ENCODE measurements around the gene ACSS1.

Gene ACSS1

DNA sequence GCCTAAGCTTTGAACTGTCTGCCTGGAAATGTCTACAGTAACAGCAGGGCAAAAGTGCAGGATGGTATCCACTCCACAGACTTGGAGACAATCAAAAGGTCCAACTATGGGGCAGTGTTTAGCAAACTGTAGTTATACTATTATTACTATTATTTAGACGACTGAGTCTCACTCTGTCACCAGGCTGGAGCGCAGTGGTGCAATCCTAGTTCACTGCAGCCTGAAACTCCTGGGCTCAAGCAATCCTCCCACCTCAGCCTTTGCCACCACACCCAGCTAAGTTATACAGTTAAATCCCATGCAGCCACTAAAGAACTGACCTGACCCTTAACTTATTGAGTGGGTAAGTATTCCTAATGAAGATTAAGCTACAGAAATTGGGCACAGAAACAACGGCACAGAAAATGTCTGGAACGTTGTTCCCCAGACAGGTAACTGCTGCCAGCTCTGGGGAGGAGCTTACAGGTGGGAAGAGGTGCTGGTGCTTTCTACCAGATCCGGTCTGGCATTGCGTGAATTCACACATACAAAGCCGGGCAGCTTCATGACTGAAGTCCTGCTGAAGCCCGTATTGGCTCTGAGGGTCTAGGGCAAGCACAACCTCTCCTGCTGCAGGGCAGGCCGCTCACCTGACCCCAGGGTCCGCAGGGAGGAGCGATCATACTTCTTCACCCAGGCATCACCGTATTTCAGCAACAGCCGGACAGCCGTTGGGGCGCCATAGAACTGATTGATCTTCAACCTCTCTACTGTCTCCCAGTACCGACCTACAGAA is 38.4 kb downstream of the ACSS1 start:
- peaks cover 3% of the 10 kb centered on the region for H3K4me1 ChIP-seq (ENCODE audit: control insufficient read depth, low read depth, low read length)
- H2BK15ac ChIP-seq (replicated peaks; ENCODE audit: low read depth): no peak overlapping the region
- no peak overlapping the region for H3K4me2 ChIP-seq (ENCODE audit: low read length)
- H3K23ac ChIP-seq (ENCODE audit: low read length): no peak overlapping the region
- no peaks in the 10 kb centered on the region for H3K36me3 ChIP-seq (ENCODE audit: control insufficient read depth, insufficient read depth, low read length)
- H3K18ac ChIP-seq (ENCODE audit: low read length): no peak overlapping the region
- H3K4ac ChIP-seq (ENCODE audit: low read depth, low read length): no peak overlapping the region
- WGBS (ENCODE audit: extremely low coverage, insufficient coverage, low lambda C conversion rate): no CpG with 5 or more reads among the region's 16 CpGs
- no peak for DNase-seq
- no peak overlapping the region for H4K8ac ChIP-seq (ENCODE audit: low read depth, low read length)
- no peak overlapping the region for H3K4me3 ChIP-seq (ENCODE audit: low read length)
- H3K79me1 ChIP-seq (ENCODE audit: low read length): no peaks in the 10 kb centered on the region
- H3K9ac ChIP-seq (ENCODE audit: low read length): no peak overlapping the region
- no peak overlapping the region for H3K27ac ChIP-seq (ENCODE audit: low read depth, low read length)
- no peak overlapping the region for H2AK5ac ChIP-seq (ENCODE audit: low read length)
- H3K79me2 ChIP-seq (ENCODE audit: control insufficient read depth, insufficient read depth, low read length): no peaks in the 10 kb centered on the region
- no peaks in the 10 kb centered on the region for H3K27me3 ChIP-seq (ENCODE audit: insufficient read depth, low read length, poor library complexity)
- no peak overlapping the region for H4K5ac ChIP-seq (ENCODE audit: low read length)
- H2BK5ac ChIP-seq (ENCODE audit: low read length): no peak overlapping the region
- H2BK120ac ChIP-seq (ENCODE audit: low read depth, low read length): no peak overlapping the region
- no peak overlapping the region for H3K56ac ChIP-seq (ENCODE audit: low read length)

DNA sequence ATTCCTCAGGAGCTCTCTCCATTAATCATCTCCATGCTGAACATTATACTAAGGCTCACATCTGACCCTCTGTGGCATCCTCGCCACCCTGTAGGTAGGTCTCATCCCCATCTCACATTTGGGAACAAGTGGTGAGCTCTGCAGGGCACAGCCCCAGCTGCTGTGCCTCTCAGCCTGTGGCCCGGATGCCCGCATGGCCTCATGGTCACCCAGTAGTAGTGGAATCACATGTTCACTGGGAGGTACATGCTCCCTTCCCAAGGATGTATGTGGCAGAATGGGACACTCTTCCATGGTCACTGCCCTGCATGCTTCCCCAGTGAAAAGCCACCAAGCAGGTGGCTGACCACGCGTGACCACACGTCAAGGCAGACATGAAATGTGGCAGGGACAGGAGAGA is 39.1 kb downstream of the ACSS1 start:
- Histone ChIP-seq H4K5ac (ENCODE audit: low read length) (no peak overlapping the region), H4K8ac (ENCODE audit: low read depth, low read length) (no peak overlapping the region), H3K18ac (ENCODE audit: low read length) (no peak overlapping the region), H3K4me1 (ENCODE audit: control insufficient read depth, low read depth, low read length) (peaks cover 3% of the 10 kb centered on the region), H3K23ac (ENCODE audit: low read length) (no peak overlapping the region), H3K4me2 (ENCODE audit: low read length) (no peak overlapping the region), H2BK120ac (ENCODE audit: low read depth, low read length) (no peak overlapping the region), H3K27ac (ENCODE audit: low read depth, low read length) (no peak overlapping the region), H2AK5ac (ENCODE audit: low read length) (no peak overlapping the region), H2BK5ac (ENCODE audit: low read length) (no peak overlapping the region), H3K9ac (ENCODE audit: low read length) (no peak overlapping the region), H3K56ac (ENCODE audit: low read length) (no peak overlapping the region), H2BK15ac (replicated peaks; ENCODE audit: low read depth) (no peak overlapping the region), H3K4ac (ENCODE audit: low read depth, low read length) (no peak overlapping the region), H3K79me2 (ENCODE audit: control insufficient read depth, insufficient read depth, low read length) (no peaks in the 10 kb centered on the region), H3K36me3 (ENCODE audit: control insufficient read depth, insufficient read depth, low read length) (no peaks in the 10 kb centered on the region), H3K27me3 (ENCODE audit: insufficient read depth, low read length, poor library complexity) (no peaks in the 10 kb centered on the region), H3K4me3 (ENCODE audit: low read length) (no peak overlapping the region), H3K79me1 (ENCODE audit: low read length) (no peaks in the 10 kb centered on the region)
- no peak for DNase-seq
- no CpG with 5 or more reads among the region's 6 CpGs for WGBS (ENCODE audit: extremely low coverage, insufficient coverage, low lambda C conversion rate)

DNA sequence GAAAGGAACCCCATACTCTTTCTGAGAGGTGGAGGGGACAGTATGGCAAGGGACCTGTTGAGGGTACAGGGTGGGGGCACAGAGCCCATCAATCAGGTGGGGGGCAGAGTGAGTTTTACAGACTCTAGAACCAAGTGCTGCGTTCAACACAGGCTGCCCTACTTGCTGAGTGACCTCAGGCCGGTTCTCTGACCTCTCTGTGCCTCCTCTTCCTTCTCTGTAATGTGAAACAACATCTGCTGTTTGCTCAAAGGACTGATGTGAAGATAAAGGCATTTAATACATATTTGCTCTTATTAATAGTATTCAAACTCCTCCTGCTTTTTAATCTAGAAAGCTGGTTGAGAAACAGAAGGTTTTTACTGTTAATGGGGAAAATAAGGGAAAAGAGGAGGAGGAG is 39.5 kb downstream of the ACSS1 start:
- Histone ChIP-seq H3K56ac (ENCODE audit: low read length) (no peak overlapping the region), H3K4me1 (ENCODE audit: control insufficient read depth, low read depth, low read length) (peaks cover 3% of the 10 kb centered on the region), H2BK120ac (ENCODE audit: low read depth, low read length) (no peak overlapping the region), H3K4ac (ENCODE audit: low read depth, low read length) (no peak overlapping the region), H2AK5ac (ENCODE audit: low read length) (no peak overlapping the region), H3K27me3 (ENCODE audit: insufficient read depth, low read length, poor library complexity) (no peaks in the 10 kb centered on the region), H3K79me2 (ENCODE audit: control insufficient read depth, insufficient read depth, low read length) (no peaks in the 10 kb centered on the region), H3K79me1 (ENCODE audit: low read length) (no peaks in the 10 kb centered on the region), H3K4me3 (ENCODE audit: low read length) (no peak overlapping the region), H3K23ac (ENCODE audit: low read length) (no peak overlapping the region), H4K8ac (ENCODE audit: low read depth, low read length) (no peak overlapping the region), H2BK15ac (replicated peaks; ENCODE audit: low read depth) (no peak overlapping the region), H3K9ac (ENCODE audit: low read length) (no peak overlapping the region), H4K5ac (ENCODE audit: low read length) (no peak overlapping the region), H3K18ac (ENCODE audit: low read length) (no peak overlapping the region), H3K27ac (ENCODE audit: low read depth, low read length) (no peak overlapping the region), H3K4me2 (ENCODE audit: low read length) (no peak overlapping the region), H2BK5ac (ENCODE audit: low read length) (no peak overlapping the region), H3K36me3 (ENCODE audit: control insufficient read depth, insufficient read depth, low read length) (no peaks in the 10 kb centered on the region)
- no CpG with 5 or more reads among the region's 2 CpGs for WGBS (ENCODE audit: extremely low coverage, insufficient coverage, low lambda C conversion rate)
- DNase-seq: no peak

DNA sequence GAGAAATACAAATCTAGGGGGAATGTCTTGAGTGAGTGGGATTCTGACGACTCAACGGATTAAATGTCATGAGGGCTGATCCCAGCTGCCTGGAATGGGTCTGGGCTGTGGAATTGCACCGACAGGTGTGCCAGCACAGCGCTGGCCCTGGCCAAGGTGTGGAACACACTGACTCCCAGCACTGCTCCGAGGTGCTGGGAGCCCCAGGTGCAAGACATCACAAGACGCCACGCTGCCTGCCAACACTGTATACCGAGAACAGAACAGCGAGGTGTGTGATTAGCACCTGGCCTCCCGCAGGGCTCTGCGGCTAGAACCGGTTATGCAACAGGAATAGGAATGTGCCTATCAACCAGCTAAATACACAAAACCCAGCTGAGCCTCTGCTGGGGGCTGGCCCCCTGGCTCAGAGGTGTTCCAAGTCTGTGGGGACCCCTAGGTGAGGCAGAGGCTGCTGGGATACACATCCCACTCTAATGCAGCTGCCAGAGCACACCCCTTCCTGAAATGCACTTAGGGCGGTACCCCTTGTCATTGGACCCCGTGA is 40.6 kb downstream of the ACSS1 start:
- H3K4ac ChIP-seq (ENCODE audit: low read depth, low read length): no peak overlapping the region
- no peak overlapping the region for H2BK5ac ChIP-seq (ENCODE audit: low read length)
- no peak overlapping the region for H3K27ac ChIP-seq (ENCODE audit: low read depth, low read length)
- H3K36me3 ChIP-seq (ENCODE audit: control insufficient read depth, insufficient read depth, low read length): no peaks in the 10 kb centered on the region
- H2BK120ac ChIP-seq (ENCODE audit: low read depth, low read length): no peak overlapping the region
- no CpG with 5 or more reads among the region's 14 CpGs for WGBS (ENCODE audit: extremely low coverage, insufficient coverage, low lambda C conversion rate)
- H3K79me1 ChIP-seq (ENCODE audit: low read length): no peaks in the 10 kb centered on the region
- H4K8ac ChIP-seq (ENCODE audit: low read depth, low read length): no peak overlapping the region
- no peak overlapping the region for H2BK15ac ChIP-seq (replicated peaks; ENCODE audit: low read depth)
- H3K4me2 ChIP-seq (ENCODE audit: low read length): no peak overlapping the region
- no peaks in the 10 kb centered on the region for H3K79me2 ChIP-seq (ENCODE audit: control insufficient read depth, insufficient read depth, low read length)
- no peak overlapping the region for H2AK5ac ChIP-seq (ENCODE audit: low read length)
- no peak overlapping the region for H4K5ac ChIP-seq (ENCODE audit: low read length)
- H3K23ac ChIP-seq (ENCODE audit: low read length): no peak overlapping the region
- DNase-seq: peak; percentile 70
- no peaks in the 10 kb centered on the region for H3K27me3 ChIP-seq (ENCODE audit: insufficient read depth, low read length, poor library complexity)
- peaks cover 3% of the 10 kb centered on the region for H3K4me1 ChIP-seq (ENCODE audit: control insufficient read depth, low read depth, low read length)
- no peak overlapping the region for H3K9ac ChIP-seq (ENCODE audit: low read length)
- H3K56ac ChIP-seq (ENCODE audit: low read length): no peak overlapping the region
- no peak overlapping the region for H3K4me3 ChIP-seq (ENCODE audit: low read length)
- H3K18ac ChIP-seq (ENCODE audit: low read length): no peak overlapping the region

DNA sequence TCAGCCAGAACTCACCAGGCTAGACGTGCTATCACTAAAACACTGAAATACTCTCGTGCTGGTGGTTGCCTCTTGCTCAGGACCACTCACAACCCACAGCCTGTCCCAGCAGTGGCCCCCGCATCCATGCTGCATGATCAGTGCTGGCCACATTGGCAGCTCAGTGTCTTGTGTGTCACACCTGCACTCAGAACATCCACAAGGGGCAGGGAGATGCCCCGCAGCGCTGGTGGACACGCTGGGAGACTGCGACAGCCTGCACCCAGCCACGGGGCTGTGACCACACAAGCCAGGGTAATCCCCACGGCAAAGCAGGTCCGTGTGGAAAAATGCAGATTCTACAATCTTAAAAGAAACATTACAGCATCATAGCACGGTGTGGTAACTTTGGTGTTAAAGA is 41.5 kb downstream of the ACSS1 start:
- Histone ChIP-seq H3K79me2 (ENCODE audit: control insufficient read depth, insufficient read depth, low read length) (no peaks in the 10 kb centered on the region), H3K4me3 (ENCODE audit: low read length) (no peak overlapping the region), H2BK15ac (replicated peaks; ENCODE audit: low read depth) (no peak overlapping the region), H3K9ac (ENCODE audit: low read length) (no peak overlapping the region), H3K23ac (ENCODE audit: low read length) (no peak overlapping the region), H3K18ac (ENCODE audit: low read length) (no peak overlapping the region), H3K36me3 (ENCODE audit: control insufficient read depth, insufficient read depth, low read length) (no peaks in the 10 kb centered on the region), H3K4ac (ENCODE audit: low read depth, low read length) (no peak overlapping the region), H2AK5ac (ENCODE audit: low read length) (no peak overlapping the region), H3K27me3 (ENCODE audit: insufficient read depth, low read length, poor library complexity) (no peaks in the 10 kb centered on the region), H4K5ac (ENCODE audit: low read length) (no peak overlapping the region), H4K8ac (ENCODE audit: low read depth, low read length) (no peak overlapping the region), H3K27ac (ENCODE audit: low read depth, low read length) (no peak overlapping the region), H3K56ac (ENCODE audit: low read length) (peak overlapping the region; percentile 25), H3K79me1 (ENCODE audit: low read length) (no peaks in the 10 kb centered on the region), H3K4me2 (ENCODE audit: low read length) (no peak overlapping the region), H2BK120ac (ENCODE audit: low read depth, low read length) (no peak overlapping the region), H2BK5ac (ENCODE audit: low read length) (no peak overlapping the region), H3K4me1 (ENCODE audit: control insufficient read depth, low read depth, low read length) (peaks cover 3% of the 10 kb centered on the region)
- WGBS (ENCODE audit: extremely low coverage, insufficient coverage, low lambda C conversion rate): no CpG with 5 or more reads among the region's 11 CpGs
- DNase-seq: no peak

DNA sequence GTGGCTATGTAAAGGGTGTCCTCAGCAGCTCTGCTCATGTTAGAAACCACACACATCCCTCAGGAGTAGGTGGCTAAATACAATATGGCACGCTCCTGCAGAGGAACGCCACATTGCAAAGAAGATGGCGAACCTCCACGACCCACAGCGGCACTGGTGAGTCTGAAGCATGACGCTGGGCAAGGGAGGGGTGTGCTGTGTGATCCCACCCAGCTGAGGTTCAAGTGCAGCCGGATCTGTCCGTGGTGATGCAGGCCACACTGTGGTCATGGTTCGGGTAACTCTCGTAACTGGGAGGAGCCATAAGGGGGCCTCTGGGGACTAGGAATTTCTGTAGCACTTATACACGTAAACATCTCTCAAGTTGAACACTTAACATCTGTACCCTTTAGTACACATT is 42.0 kb downstream of the ACSS1 start:
- H3K27me3 ChIP-seq (ENCODE audit: insufficient read depth, low read length, poor library complexity): no peaks in the 10 kb centered on the region
- H4K5ac ChIP-seq (ENCODE audit: low read length): no peak overlapping the region
- WGBS (ENCODE audit: extremely low coverage, insufficient coverage, low lambda C conversion rate): no CpG with 5 or more reads among the region's 11 CpGs

More for the DNA sequence above, 42.0 kb downstream of the ACSS1 start:
- H3K79me2 ChIP-seq (ENCODE audit: control insufficient read depth, insufficient read depth, low read length): no peaks in the 10 kb centered on the region
- H2BK5ac ChIP-seq (ENCODE audit: low read length): no peak overlapping the region
- no peak overlapping the region for H2BK120ac ChIP-seq (ENCODE audit: low read depth, low read length)
- H3K4me2 ChIP-seq (ENCODE audit: low read length): no peak overlapping the region
- no peaks in the 10 kb centered on the region for H3K36me3 ChIP-seq (ENCODE audit: control insufficient read depth, insufficient read depth, low read length)
- no peak overlapping the region for H3K56ac ChIP-seq (ENCODE audit: low read length)
- no peak overlapping the region for H4K8ac ChIP-seq (ENCODE audit: low read depth, low read length)
- no peak for DNase-seq
- H3K18ac ChIP-seq (ENCODE audit: low read length): no peak overlapping the region
- H3K27ac ChIP-seq (ENCODE audit: low read depth, low read length): no peak overlapping the region
- peaks cover 3% of the 10 kb centered on the region for H3K4me1 ChIP-seq (ENCODE audit: control insufficient read depth, low read depth, low read length)
- no peak overlapping the region for H3K4ac ChIP-seq (ENCODE audit: low read depth, low read length)
- H3K23ac ChIP-seq (ENCODE audit: low read length): no peak overlapping the region
- no peak overlapping the region for H2AK5ac ChIP-seq (ENCODE audit: low read length)
- no peak overlapping the region for H3K9ac ChIP-seq (ENCODE audit: low read length)
- H3K4me3 ChIP-seq (ENCODE audit: low read length): no peak overlapping the region
- no peaks in the 10 kb centered on the region for H3K79me1 ChIP-seq (ENCODE audit: low read length)
- H2BK15ac ChIP-seq (replicated peaks; ENCODE audit: low read depth): no peak overlapping the region

Measured in mesendoderm (in vitro differentiated cells).